Activated CD8-positive, alpha-beta memory T cell treated with anti-CD3 and anti-CD28 coated beads for 36 hours (primary cell): ENCODE data around the gene OR6F1. TPM values are rescaled to one million over a fixed set of nuclear protein-coding genes. Genes with fewer than 3 reads are reported as not detected.
"Not testable (repeated sequence)": the region's sequence is repeated elsewhere in the genome, so short reads cannot be mapped to it uniquely, and the experiment has no call there.

Experiments
- CTCF ChIA-PET: fragments of 350-600 bp; sonication (Branson Sonifier 250); formaldehyde crosslinking; loops from one replicate; lab custom pipeline; 2021; ENCODE audit warnings: antibody characterized with exemption; lab: Charles Lee
- POLR2A ChIA-PET: fragments of 350-600 bp; sonication (Branson Sonifier 250); formaldehyde crosslinking; loops from one replicate; lab custom pipeline; 2021; ENCODE audit warnings: antibody characterized with exemption; lab: Charles Lee
- total RNA-seq, 2 experiments: library from RNA; stranded (reverse); gene quantifications; one replicate each; pipeline ENCODE4 v1.2.3, GENCODE V29; 2021

Gene OR6F1
- total RNA-seq, result not detected

DNA sequence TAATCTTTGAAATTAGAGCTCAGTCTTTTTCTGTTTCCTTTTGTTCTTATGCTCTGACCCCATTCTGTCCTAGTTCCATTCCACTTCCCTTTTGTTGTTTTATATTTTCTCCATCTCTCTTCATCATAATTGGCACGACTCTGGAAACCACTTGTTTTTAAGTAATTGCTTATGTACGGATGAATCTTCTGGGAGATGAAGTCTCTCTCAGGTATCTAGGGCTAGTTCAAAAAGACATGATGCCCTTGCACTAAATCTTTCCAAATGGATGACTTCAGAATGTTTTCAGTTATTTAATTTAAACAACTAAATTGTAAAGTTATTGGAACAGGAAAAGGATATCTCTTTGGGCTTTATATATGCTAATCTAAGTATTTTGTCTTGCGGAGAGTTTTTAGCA lies at the start of gene OR6F1:
Gene OR6F1, minus strand, starts transcription at position 101 of the 400 bp plus-strand sequence. CDS start 3,891 bp downstream, outside the sequence.
- CTCF ChIA-PET, result no interaction called here
- POLR2A ChIA-PET, result no interaction called here

GRCh38 chr1:247760456-247760855 lies 44.0 kb upstream of the OR6F1 start, which contains the start of gene OR1C1:
Gene OR1C1, minus strand, starts transcription at chr1:247760556. Its CDS starts 2,150 bp downstream, at chr1:247758406.
- CTCF ChIA-PET, result no interaction called here

GRCh38 chr1:247754311-247754710 lies 37.9 kb upstream of the OR6F1 start:
- POLR2A ChIA-PET, CTCF ChIA-PET: not testable (repeated sequence)

More at GRCh38 chr1:247760456-247760855, 44.0 kb upstream of the OR6F1 start, which contains the start of gene OR1C1:
- POLR2A ChIA-PET, result no interaction called here

GRCh38 chr1:247749870-247750269 lies 33.4 kb upstream of the OR6F1 start:
- POLR2A ChIA-PET, result no interaction called here
- CTCF ChIA-PET, result no interaction called here

DNA sequence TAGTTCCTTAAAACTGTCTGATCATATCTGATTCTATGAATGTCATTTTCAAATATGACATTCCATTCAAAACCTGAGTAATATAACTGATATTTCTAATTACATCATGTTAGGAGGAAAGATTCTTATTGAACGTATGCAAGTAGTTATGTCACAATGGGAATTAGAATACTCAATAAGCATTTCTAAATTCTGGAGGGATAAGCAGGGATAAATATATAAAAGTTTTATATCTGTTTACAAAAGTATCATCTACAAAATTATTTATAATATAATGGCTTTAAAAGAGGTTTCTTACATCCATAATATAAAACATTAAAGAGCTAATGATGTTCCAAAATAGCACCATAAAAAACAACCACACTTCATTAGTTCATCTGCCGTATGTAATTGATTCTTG lies 31.6 kb upstream of the OR6F1 start, which contains the start of gene OR14A2:
Gene OR14A2, minus strand, starts transcription at position 101 of the 400 bp plus-strand sequence.
- ChIA-PET POLR2A (no interaction called here), CTCF (no interaction called here)

DNA sequence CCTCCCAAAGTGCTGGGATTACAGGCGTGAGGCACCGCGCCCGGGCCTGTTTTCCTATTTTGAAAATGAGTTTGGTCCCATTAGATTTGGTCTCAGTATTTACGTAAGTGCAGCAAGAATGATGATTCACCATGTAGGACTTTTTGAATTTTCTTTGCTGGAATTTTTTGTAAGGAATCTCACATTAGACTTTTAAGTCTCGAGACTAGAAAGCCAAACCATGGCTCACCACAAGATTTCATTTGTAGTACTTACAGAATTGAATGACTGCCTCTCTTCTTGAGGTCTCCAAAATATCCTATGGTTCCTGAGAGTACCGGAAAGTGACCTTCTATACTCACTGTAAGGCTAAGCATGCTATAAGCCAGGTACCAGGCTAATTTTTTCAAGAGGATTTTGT lies 31.2 kb upstream of the OR6F1 start:
- ChIA-PET CTCF (no interaction called here), POLR2A (no interaction called here)

GRCh38 chr1:247746391-247746935 lies 30.0 kb upstream of the OR6F1 start:
- CTCF ChIA-PET, result no interaction called here
- POLR2A ChIA-PET, result no interaction called here

DNA sequence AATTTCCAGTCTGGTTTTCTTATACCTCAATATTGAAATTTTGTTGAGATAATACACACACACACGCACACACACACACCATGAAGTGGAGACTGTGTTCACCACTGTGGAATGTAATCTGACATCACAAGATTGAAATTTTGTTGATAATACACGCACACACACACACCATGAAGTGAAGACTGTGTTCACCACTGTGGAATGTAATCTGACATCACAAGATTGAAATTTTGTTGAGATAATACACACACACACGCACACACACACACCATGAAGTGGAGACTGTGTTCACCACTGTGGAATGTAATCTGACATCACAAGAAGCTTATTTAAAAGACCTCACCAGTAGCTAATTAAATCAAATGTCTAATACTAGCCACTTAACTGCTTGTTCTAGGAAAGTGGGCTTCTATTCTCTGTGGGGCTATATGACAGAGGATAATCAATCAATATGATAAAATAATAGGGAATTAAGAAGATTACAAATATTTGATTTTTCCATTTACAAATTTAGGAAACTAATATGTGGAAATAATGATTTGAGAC lies 25.8 kb upstream of the OR6F1 start:
- POLR2A ChIA-PET, CTCF ChIA-PET: not testable (repeated sequence)

DNA sequence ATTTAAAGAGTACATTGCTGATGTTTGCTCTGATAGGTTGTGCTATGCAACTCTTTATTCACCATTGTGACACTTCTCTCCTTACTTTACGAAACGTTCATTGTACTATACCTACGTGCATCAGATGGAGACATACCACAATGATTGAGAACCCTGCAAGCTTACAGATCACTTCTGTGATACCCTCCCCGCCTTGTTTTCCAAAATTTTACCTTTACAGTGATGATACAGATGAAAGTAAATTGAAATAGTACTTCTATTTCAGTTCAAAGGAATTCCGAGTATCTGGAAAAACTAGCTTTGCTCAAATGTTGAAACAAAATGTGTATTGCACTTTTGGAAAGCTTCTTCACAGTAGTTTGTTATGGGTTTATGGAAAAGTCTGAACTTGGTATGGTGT lies 25.3 kb upstream of the OR6F1 start:
- POLR2A ChIA-PET, result no interaction called here
- CTCF ChIA-PET, result no interaction called here

DNA sequence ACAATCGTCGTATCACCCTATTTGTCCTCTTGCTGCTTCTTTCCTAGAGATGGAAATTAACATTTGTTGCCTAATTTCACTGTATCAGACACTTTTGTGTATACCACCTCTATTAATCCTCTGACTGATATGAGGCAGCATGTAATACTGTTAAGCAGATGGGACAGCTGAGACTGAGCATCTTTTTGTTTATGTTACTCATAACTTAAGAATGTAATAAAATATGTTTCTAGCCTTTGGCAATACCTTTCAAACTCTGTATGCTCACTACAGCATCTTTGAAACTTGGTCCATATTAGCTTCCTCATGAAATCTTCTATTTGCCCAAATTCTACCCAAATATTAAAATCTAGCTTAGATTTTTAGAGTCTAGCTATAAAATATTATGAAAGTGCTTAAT lies 24.3 kb upstream of the OR6F1 start:
- CTCF ChIA-PET, result no interaction called here
- POLR2A ChIA-PET, result no interaction called here

- ChIA-PET CTCF (no interaction called here), POLR2A (no interaction called here)
Observed at GRCh38 chr1:247738315-247738714, 21.9 kb upstream of the OR6F1 start, which contains the start of gene OR14K1. Gene OR14K1, plus strand, starts transcription at chr1:247738615. Its CDS starts 0 bp downstream, at chr1:247738615.

- POLR2A ChIA-PET, result no interaction called here
- CTCF ChIA-PET, result no interaction called here
Observed at GRCh38 chr1:247721222-247721621, 4.8 kb upstream of the OR6F1 start.

- ChIA-PET CTCF (no interaction called here), POLR2A (no interaction called here)
Observed at GRCh38 chr1:247713753-247714152, 2.7 kb downstream of the OR6F1 start.

DNA sequence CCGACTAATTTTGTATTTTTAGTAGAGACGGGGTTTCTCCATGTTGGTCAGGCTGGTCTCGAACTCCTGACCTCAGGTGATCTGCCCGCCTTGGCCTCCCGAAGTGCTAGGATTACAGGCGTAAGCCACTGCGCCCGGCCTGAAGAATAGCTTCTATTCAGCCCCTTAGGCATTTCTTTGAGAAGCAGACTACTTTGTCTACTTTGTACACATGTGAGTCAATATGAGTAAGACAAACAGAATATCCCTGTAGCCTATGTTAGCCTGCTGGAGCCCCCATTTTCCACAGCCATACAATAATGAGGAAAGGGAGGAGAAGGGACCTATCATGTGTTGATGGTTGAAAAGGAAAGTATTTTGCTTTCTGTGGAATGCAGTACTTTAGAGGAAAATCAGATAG lies 5.8 kb downstream of the OR6F1 start:
- CTCF ChIA-PET, POLR2A ChIA-PET: not testable (repeated sequence)

DNA sequence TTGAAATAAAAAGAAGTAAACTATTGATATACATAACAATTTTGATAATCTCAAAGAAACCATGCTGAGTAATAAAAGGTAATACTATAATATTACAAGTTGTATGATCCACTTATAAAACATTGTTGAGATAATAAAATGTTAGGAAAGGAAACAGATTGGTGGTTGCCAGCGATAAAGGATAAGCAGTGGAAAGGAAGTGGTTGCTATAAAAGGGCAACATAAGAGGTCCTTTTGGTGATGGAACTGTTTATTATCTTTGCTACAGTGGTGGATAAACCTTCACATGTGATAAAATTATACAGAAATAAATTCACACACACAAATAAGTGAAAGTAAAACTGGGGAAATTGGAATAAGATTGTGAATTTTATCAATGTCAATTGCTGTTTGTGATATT lies 15.1 kb downstream of the OR6F1 start:
- POLR2A ChIA-PET, result no interaction called here
- CTCF ChIA-PET, result no interaction called here

DNA sequence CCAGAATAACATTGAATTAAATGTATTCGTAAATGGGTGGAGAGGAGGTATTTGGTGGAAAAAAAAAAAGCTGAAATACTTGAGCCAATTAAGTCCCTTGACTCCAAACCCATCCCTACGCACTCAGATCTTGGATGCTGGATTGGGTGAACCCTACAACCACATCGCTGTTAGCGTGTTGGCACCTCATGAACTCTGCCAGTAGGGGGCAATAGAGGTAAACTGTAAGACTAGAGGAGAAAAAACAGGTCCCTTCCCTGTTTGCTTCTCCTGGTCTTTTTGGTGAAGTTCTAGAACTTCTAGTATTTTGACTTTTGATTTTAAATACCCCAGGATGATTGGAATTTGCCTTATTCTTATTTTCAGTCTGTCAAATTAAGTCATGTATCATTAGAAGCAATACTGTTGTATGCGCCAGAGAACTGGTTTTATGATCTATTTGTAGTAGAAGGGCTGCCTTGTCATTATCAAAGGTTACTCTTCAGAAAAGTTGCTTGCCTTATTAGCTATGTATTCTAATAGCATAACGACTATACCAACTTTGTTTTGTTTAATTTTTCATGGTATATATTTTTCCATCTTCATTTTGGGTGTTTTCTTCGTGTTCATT lies 35.1 kb downstream of the OR6F1 start:
- POLR2A ChIA-PET, result no interaction called here
- CTCF ChIA-PET, result no interaction called here

DNA sequence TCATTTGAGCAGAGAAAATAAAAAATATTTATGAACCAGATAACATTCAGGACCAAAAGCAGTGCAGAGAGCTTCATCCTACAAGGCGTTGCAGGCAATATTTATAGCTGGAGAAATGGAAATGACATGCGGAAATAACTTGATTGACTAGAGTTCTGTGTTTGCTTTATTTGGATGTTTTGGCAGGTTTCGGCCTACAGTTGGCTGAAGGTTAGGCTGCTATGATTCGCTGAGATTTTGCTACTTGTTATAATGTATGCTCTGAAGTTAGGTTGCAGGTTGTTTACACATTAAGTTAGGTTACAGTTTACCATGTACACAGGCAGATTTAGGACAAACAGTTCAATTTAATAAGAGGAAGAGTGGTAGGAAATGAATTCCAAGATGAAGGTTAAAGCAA lies 36.3 kb downstream of the OR6F1 start:
- ChIA-PET CTCF (no interaction called here), POLR2A (no interaction called here)

- ChIA-PET CTCF (no interaction called here), POLR2A (no interaction called here)
Observed at GRCh38 chr1:247679639-247680038, 36.8 kb downstream of the OR6F1 start, which contains the start of gene OR13G1. Gene OR13G1, minus strand, starts transcription at chr1:247679739. Its CDS starts 6,698 bp downstream, at chr1:247673041.

DNA sequence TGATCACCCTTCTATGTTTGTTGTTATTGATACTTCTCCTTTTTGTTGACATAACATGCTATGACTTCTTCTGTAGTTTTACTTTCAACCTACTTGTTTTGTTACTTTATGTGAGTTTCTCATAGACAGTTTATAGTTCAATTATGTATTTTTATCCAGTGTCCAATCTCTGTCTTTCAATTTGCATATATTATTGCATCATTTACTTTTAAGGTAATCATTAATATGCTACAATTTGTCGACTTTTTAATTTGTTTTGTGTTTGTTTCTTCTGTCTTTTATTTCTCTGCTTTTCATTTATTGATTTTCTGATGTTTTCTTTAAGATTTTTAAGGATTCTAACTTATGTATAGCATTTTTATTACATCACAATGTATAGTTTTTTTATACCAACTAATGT lies 47.2 kb downstream of the OR6F1 start:
- ChIA-PET CTCF (no interaction called here), POLR2A (no interaction called here)
